Heart left ventricle (tissue), 16 donors: ENCODE data around the gene GALT. TPM values are rescaled to one million over a fixed set of nuclear protein-coding genes. Genes with fewer than 3 reads are reported as not detected.

Source experiments
- ATAC-seq, 4 donors: fragments of 200-7000 bp; cut with Tn5 transposase; one replicate each; pipeline ENCODE4 v1.9.1; 2020 to 2022; ENCODE audit warnings: moderate library complexity in 4 of 4, mild to moderate bottlenecking in 3 of 4, moderate number of reproducible peaks in 1 of 4
- DNase-seq, 5 donors: peaks; one replicate each; pipeline ENCODE4 v3.0.0-alpha.2; 2020
- H3K27ac ChIP-seq, 12 donors: fragments of 200-600 bp; sonication (generic) in 4 of 12; one replicate each; pipeline versions ENCODE4 v1.5.0 to v1.8.0; 2016 to 2022; ENCODE audit warnings: mild to moderate bottlenecking in 2 of 12
- H3K27me3 ChIP-seq, 9 donors: fragments of 200-600 bp; sonication (generic) in 2 of 9; one replicate each; pipeline versions ENCODE4 v1.5.1 to v1.8.0; 2016 to 2022; ENCODE audit warnings: mild to moderate bottlenecking in 3 of 9
- H3K36me3 ChIP-seq, 9 donors: fragments of 200-600 bp; sonication (generic) in 2 of 9; one replicate each; pipeline versions ENCODE4 v1.5.0 to v1.8.0; 2018 to 2022; ENCODE audit warnings: mild to moderate bottlenecking in 2 of 9
- H3K4me1 ChIP-seq, 12 donors: fragments of 200-600 bp; sonication (generic) in 4 of 12; one replicate each; pipeline versions ENCODE4 v1.5.0 to v1.8.0; 2016 to 2022; ENCODE audit warnings: mild to moderate bottlenecking in 3 of 12
- H3K4me3 ChIP-seq, 12 donors: fragments of 200-600 bp; sonication (generic) in 4 of 12; one replicate each; pipeline versions ENCODE4 v1.5.0 to v1.8.0; 2017 to 2022; ENCODE audit warnings: mild to moderate bottlenecking in 9 of 12, moderate library complexity in 4 of 12
- H3K9me3 ChIP-seq, 12 donors: fragments of 200-600 bp; sonication (generic) in 4 of 12; one replicate each; pipeline versions ENCODE4 v1.5.0 to v1.8.0; 2016 to 2022; ENCODE audit warnings: mild to moderate bottlenecking in 1 of 12
- CTCF ChIP-seq, 12 donors: fragments of 200-600 bp; sonication (generic) in 4 of 12; IDR thresholded peaks; one replicate each; pipeline versions ENCODE4 v1.5.0 to v1.8.0; 2018 to 2022; ENCODE audit warnings: antibody characterized with exemption in 12 of 12, mild to moderate bottlenecking in 5 of 12
- POLR2A ChIP-seq, 2 donors: fragments of 450-650 bp; IDR thresholded peaks; one replicate each; pipeline ENCODE4 v1.6.1; 2017; ENCODE audit warnings: antibody characterized with exemption in 2 of 2, mild to moderate bottlenecking in 2 of 2, moderate library complexity in 2 of 2
- WGBS, 4 donors: extraction: QIAGEN DNeasy Blood & Tissue Kit in 2 of 4; methylation state at CpG; one replicate each; pipeline versions ENCODE4 v1.1.5 to v1.1.7; 2013 to 2018; 5-methylcytosine and 5-hydroxymethylcytosine counted together
- intact Hi-C, 10 donors: fragments of 100-400 bp; cut with DNase I; formaldehyde crosslinking; loops; one replicate each; pipeline versions ENCODE4 v1.11.1 to v1.14.2; 2022
- polyA plus RNA-seq, 2 donors: library from polyadenylated mRNA; stranded (reverse); fragments of 200-250 nt; gene quantifications; one replicate each; pipeline ENCODE4 v1.2.3, GENCODE V29; 2013
- total RNA-seq, 9 donors: library from RNA; depleted of rRNA in 2 of 9; stranded (reverse); fragments of >200 nt in 2 of 9; fragmentation: NEBNext Ultra II Directional in 3 of 9; extraction: Animal tissue kit (Norgen Biotek cat#: 25700) in 3 of 9; gene quantifications; one replicate each; pipeline versions ENCODE4 v1.1.0 to v1.2.4, GENCODE V29; 2016 to 2023
- donor health status: ischemic (EF 13 %, LVEDD 7.1; RV severe dilation, severe dysfunction).
- donor health status: healthy with polysubstance abuse.
- donor health status: DM: no; HTN: yes; CAD: no.
- donor health status: DM: no; HTN: no; CAD: no.
- donor health status: ischemic (EF 25% LVEDD 6.9; RV normal size, moderate dysfunction).
- donor health status: ischemic (EF 25% LVEDD 5.7; RV mildly dilated, moderate dysfunction).
- donor health status: healthy.
- donor health status: DM: yes; HTN: yes; CAD: no.
- donor health status: ischemic (EF 35%, LVEDD 5.7; RV mildly dilated, moderate dysfunction).
- donor health status: nonischemic (EF 11% LVEDD 7.7; RV severe dilation, severe dysfunction).
- donor health status: DM: yes; HTN: yes; CAD: no.
- donor health status: PGD.
- donor health status: ischemic (EF 29% LVEDD 5.4; RV normal size, mild dysfunction).
- donor health status: nonischemic (EF 23%, LVEDD 6.1; RV moderate dilation, normal function).

Gene GALT
- total and polyA plus RNA-seq, 11 donors = 16.8 to 67.9 (median 41.2) TPM

DNA sequence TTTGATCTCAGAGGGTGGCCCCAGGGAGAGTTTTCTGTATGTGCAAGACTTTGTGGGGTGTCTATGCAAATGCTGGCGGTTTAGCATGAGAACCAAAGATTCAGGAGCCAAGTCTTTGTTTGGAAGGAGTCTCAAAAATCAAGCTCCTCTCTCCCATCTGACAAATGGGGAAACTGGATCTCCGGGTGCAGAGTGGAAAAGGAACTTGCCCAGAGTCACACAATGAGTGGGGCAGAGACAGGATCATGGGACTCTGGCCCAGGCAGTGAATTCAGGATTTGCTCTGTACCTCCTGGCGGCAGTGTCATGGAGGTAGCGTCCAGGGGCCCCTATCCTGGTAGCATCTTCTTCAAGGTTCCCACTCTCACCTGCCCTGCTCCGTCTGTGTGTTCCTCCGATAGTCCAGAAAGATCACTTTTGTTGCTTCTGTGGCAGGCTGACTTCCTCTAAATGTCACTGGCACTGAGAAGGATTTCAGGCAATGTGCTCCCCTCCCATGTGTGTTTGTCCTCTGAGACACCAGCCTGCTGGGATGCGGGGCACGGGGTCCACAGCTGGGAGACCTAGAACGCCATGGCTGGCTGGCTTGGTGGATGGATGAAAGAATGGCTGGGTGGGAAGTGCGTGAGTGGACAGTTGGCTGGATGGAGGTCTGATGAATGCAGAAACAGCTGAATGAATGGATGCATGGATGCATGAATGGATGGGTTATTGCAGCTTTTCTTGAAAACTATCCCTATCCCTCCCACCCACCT lies 41.0 kb downstream of the GALT start:
- peak overlapping the region in 1 of 12 donors; percentile 67 for H3K27ac ChIP-seq
- no peaks in the 10 kb centered on the region for H3K36me3 ChIP-seq
- DNase-seq = no peak
- no peak overlapping the region for H3K4me3 ChIP-seq
- WGBS, 4 donors = 88 to 92% (median 90%) methylated on average over 8 to 10 of the region's 10 CpGs
- TF ChIP-seq POLR2A (IDR thresholded peaks at IDR 0.05) = no peak
- no peak for TF ChIP-seq CTCF (IDR thresholded peaks at IDR 0.05)
- ATAC-seq = no peak
- intact Hi-C loops = no loop called here
- peaks cover 0 to 35% (median 0%) of the 10 kb centered on the region in 12 donors for H3K4me1 ChIP-seq
- no peaks in the 10 kb centered on the region for H3K9me3 ChIP-seq
- no peaks in the 10 kb centered on the region for H3K27me3 ChIP-seq

DNA sequence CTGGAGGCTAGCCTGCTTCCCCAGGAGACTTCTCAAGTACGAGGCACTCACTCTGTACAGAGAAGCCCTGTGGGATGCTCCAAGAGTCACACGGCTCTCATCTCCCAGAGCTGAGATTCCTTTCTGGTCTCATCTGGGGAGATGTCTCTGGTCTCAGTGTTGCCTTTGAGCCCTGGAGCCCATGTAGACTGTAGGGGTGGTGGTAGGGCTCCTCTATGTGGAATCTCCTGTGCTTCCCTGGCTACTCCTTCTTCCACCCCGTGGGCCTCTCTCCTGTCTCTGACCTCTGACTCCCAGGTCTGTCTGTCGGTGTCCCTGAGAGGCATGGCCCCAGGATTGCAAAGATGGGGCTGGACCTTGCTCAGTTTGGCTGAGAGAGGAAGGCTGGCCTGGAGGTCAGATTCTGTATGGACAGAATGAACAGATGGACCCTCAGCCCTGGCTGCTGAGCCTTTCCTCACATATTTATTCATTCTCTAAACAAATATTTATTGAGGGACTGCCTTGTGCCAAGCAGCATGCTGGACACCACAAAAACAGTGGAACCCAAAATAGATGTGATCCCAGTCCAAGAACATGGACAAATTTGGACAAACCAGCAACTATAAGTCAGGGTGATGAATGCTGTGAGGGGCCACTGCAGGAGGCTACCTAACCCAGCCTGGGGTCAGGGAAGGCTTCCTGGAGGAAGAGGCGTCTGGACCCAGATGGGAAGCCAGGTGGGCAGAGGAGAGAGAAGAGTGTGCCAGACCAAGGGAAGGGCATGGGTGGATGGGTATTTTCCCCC lies 42.0 kb downstream of the GALT start:
- H3K9me3 ChIP-seq = no peaks in the 10 kb centered on the region
- no peak overlapping the region for H3K4me3 ChIP-seq
- 80 to 82% (median 80%) methylated on average over 2 to 5 of the region's 5 CpGs for WGBS, 4 donors
- no peak for DNase-seq
- TF ChIP-seq CTCF (IDR thresholded peaks at IDR 0.05) (no peak), POLR2A (IDR thresholded peaks at IDR 0.05) (no peak)
- H3K27me3 ChIP-seq = no peaks in the 10 kb centered on the region
- peaks cover 0 to 35% (median 0%) of the 10 kb centered on the region in 12 donors for H3K4me1 ChIP-seq
- intact Hi-C loops = no loop called here
- H3K36me3 ChIP-seq = no peaks in the 10 kb centered on the region
- ATAC-seq = no peak
- H3K27ac ChIP-seq = no peak overlapping the region

DNA sequence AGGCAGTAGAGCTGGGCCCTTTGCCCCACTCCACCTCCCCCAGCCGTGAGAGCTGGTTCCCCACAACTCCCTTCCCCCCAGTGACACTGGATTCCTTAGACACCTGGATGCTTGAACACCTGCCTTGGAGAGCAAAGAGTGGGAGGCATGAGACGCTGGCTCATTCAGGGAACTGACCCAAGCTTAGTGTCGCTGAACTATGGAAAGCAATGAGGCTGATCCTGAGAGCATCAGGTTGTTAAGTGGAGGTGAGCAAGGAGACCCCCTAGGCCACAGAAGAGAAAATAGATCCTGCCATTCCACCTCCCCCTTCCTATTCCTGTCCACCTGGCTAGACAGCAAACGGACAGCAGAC lies 42.6 kb downstream of the GALT start:
- WGBS, 4 donors = 82 to 90% (median 87%) methylated on average over 4 of the region's 4 CpGs
- TF ChIP-seq CTCF (IDR thresholded peaks at IDR 0.05) = no peak
- DNase-seq = no peak
- H3K36me3 ChIP-seq = no peaks in the 10 kb centered on the region
- H3K27me3 ChIP-seq = no peaks in the 10 kb centered on the region
- H3K27ac ChIP-seq = no peak overlapping the region
- H3K9me3 ChIP-seq = no peaks in the 10 kb centered on the region
- ATAC-seq = no peak
- H3K4me1 ChIP-seq = peaks cover 0 to 35% (median 0%) of the 10 kb centered on the region in 12 donors
- H3K4me3 ChIP-seq = no peak overlapping the region
- intact Hi-C loops = no loop called here

- no peaks in the 10 kb centered on the region for H3K9me3 ChIP-seq
- H3K27me3 ChIP-seq = no peaks in the 10 kb centered on the region
- H3K4me1 ChIP-seq = peaks cover 0 to 35% (median 0%) of the 10 kb centered on the region in 12 donors
- DNase-seq (no peak), ATAC-seq (no peak)
- WGBS, 4 donors = 86 to 92% (median 89%) methylated on average over 8 of the region's 8 CpGs
- intact Hi-C loops = no loop called here
- no peak overlapping the region for H3K27ac ChIP-seq
- no peak overlapping the region for H3K4me3 ChIP-seq
- TF ChIP-seq POLR2A (IDR thresholded peaks at IDR 0.05) = no peak
- no peak for TF ChIP-seq CTCF (IDR thresholded peaks at IDR 0.05)
- H3K36me3 ChIP-seq = no peaks in the 10 kb centered on the region
These were observed 43.0 kb downstream of the GALT start for GRCh38 chr9:34689512-34689911.
